SU-DHL-6 (cell line): ENCODE data around the gene PGAP6.

Experiments
- H2AFZ ChIP-seq: fragments of 200-600 bp; sonication (generic); 2 replicates; pipeline ENCODE4 v1.6.1; 2014; ENCODE audit warnings: low read depth, mild to moderate bottlenecking, moderate library complexity, mixed read lengths, antibody characterized with exemption, low read length; ENCODE audit not compliant: severe bottlenecking
- H3F3A ChIP-seq: fragments of 200-600 bp; shearing (Covaris generic); 2 replicates; pipeline ENCODE4 v1.6.0; 2016; ENCODE audit warnings: antibody characterized with exemption, mild to moderate bottlenecking; ENCODE audit not compliant: insufficient read depth
- H3K27ac ChIP-seq: fragments of 200-600 bp; sonication (generic); 2 replicates; pipeline ENCODE4 v1.5.1; 2016; ENCODE audit warnings: low read depth, mild to moderate bottlenecking, low read length, moderate library complexity, mixed read lengths
- H3K27me3 ChIP-seq: fragments of 200-600 bp; sonication (generic), shearing (Covaris generic); 2 replicates; pipeline ENCODE4 v1.6.0; 2014; ENCODE audit warnings: mild to moderate bottlenecking, low read length
- H3K36me3 ChIP-seq: fragments of 200-600 bp; sonication (generic); 2 replicates; pipeline ENCODE4 v1.6.1; 2014; ENCODE audit warnings: mild to moderate bottlenecking, low read length, mixed read lengths
- H3K4me2 ChIP-seq: fragments of 300-600, 200-600 bp; shearing (Covaris generic), sonication (generic); 2 replicates; pipeline ENCODE4 v1.6.0; 2014; ENCODE audit warnings: low read length, low read depth, mild to moderate bottlenecking; ENCODE audit not compliant: poor library complexity, severe bottlenecking
- H3K4me3 ChIP-seq: fragments of 200-600 bp; sonication (generic); 2 replicates; pipeline ENCODE4 v1.5.1; 2014; ENCODE audit warnings: antibody characterized with exemption, low read length, mild to moderate bottlenecking, mixed read lengths; ENCODE audit not compliant: insufficient read depth, poor library complexity, severe bottlenecking
- H3K79me2 ChIP-seq: fragments of 200-600 bp; sonication (generic); 2 replicates; pipeline ENCODE4 v1.6.1; 2014; ENCODE audit warnings: mild to moderate bottlenecking, low read length, moderate library complexity; ENCODE audit not compliant: insufficient read depth
- H3K9ac ChIP-seq: fragments of 200-600 bp; sonication (generic); 2 replicates; pipeline ENCODE4 v1.7.0; 2014; ENCODE audit warnings: mild to moderate bottlenecking, low read length
- H3K9me2 ChIP-seq: fragments of 200-600 bp; sonication (generic); replicated peaks from 2 replicates; pipeline ENCODE4 v1.6.1; 2014; ENCODE audit warnings: low read length; ENCODE audit not compliant: insufficient read depth
- H3K9me3 ChIP-seq: fragments of 200-600 bp; sonication (generic); 2 replicates; pipeline ENCODE4 v1.6.1; 2014; ENCODE audit warnings: low read length, mixed read lengths; ENCODE audit not compliant: insufficient read depth
- H4K20me1 ChIP-seq: fragments of 200-600 bp; sonication (generic); 2 replicates; pipeline ENCODE4 v1.6.1; 2014; ENCODE audit warnings: low read depth, mild to moderate bottlenecking, antibody characterized with exemption, low read length, moderate library complexity, mixed read lengths
- EZH2phosphoT487 ChIP-seq: fragments of 200-600 bp; sonication (generic), shearing (Covaris generic); conservative IDR thresholded peaks from 2 replicates; pipeline ENCODE4 v1.6.1; 2018; ENCODE audit warnings: mild to moderate bottlenecking, antibody characterized with exemption, low read length, moderate library complexity, mixed read lengths
- TF ChIP-seq, protein P1 (sequence below): fragments of 200-600 bp; sonication (generic); IDR thresholded peaks from one replicate; pipeline ENCODE4 v1.5.1; 2017; ENCODE audit warnings: antibody characterized with exemption, mild to moderate bottlenecking, low read length, moderate library complexity; ENCODE audit not compliant: insufficient read depth, poor library complexity, severe bottlenecking

The PGAP6 gene

DNA sequence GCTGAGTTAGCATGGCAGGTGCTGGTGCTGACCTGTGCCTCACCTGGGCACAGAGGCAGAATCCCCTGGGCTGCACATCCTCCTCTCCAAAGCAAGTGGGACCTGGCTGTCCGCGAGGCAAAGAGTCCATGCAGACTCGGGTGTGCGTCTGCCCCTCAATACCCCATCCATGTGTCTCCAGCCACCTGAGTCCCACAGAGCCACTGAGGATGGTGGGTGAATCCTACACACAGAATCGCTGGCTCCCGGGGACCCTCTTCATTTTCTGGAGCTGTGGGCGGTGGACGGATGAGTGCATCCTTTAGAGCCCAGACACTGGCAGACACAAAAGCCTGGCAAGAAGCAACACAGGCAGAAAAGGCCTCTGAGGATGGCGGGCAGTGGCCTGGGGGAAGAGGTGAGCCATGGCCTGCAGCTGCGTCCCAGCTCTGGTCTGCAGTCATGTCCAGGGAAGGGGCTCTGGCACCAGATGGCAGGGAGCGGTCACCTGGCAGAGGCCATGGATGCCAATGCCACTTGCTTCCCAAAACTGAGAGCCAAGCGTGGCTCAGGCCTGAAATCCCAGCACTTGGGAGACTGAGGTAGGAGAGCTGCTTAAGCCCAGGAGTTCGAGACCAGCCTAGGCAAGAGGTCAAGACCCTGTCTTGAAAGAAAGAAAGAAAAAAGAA is 59.2 kb downstream of the PGAP6 start:
- H3F3A ChIP-seq, result no peaks in the 10 kb centered on the region
- H3K9me2 ChIP-seq, result no peaks in the 10 kb centered on the region
- TF ChIP-seq, protein P1, sequence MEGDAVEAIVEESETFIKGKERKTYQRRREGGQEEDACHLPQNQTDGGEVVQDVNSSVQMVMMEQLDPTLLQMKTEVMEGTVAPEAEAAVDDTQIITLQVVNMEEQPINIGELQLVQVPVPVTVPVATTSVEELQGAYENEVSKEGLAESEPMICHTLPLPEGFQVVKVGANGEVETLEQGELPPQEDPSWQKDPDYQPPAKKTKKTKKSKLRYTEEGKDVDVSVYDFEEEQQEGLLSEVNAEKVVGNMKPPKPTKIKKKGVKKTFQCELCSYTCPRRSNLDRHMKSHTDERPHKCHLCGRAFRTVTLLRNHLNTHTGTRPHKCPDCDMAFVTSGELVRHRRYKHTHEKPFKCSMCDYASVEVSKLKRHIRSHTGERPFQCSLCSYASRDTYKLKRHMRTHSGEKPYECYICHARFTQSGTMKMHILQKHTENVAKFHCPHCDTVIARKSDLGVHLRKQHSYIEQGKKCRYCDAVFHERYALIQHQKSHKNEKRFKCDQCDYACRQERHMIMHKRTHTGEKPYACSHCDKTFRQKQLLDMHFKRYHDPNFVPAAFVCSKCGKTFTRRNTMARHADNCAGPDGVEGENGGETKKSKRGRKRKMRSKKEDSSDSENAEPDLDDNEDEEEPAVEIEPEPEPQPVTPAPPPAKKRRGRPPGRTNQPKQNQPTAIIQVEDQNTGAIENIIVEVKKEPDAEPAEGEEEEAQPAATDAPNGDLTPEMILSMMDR, result no peak
- no peak for TF ChIP-seq EZH2phosphoT487
- no peaks in the 10 kb centered on the region for H3K9me3 ChIP-seq
- no peaks in the 10 kb centered on the region for H4K20me1 ChIP-seq
- no peaks in the 10 kb centered on the region for H3K36me3 ChIP-seq
- H2AFZ ChIP-seq, result no peak overlapping the region
- no peak overlapping the region for H3K27ac ChIP-seq
- H3K9ac ChIP-seq, result no peak overlapping the region
- no peak overlapping the region for H3K4me3 ChIP-seq
- H3K4me2 ChIP-seq, result no peak overlapping the region
- no peaks in the 10 kb centered on the region for H3K27me3 ChIP-seq
- H3K79me2 ChIP-seq, result peaks cover 15% of the 10 kb centered on the region

GRCh38 chr16:321532-321931 is 60.2 kb downstream of the PGAP6 start:
- no peaks in the 10 kb centered on the region for H3K9me2 ChIP-seq
- no peaks in the 10 kb centered on the region for H3K27me3 ChIP-seq
- H3K4me3 ChIP-seq, result no peak overlapping the region
- no peak overlapping the region for H2AFZ ChIP-seq
- no peak overlapping the region for H3K27ac ChIP-seq
- no peaks in the 10 kb centered on the region for H3K9me3 ChIP-seq
- no peak for TF ChIP-seq EZH2phosphoT487
- TF ChIP-seq, protein P1, result no peak
- no peaks in the 10 kb centered on the region for H3K36me3 ChIP-seq
- H3F3A ChIP-seq, result no peaks in the 10 kb centered on the region
- peaks cover 12% of the 10 kb centered on the region for H3K79me2 ChIP-seq
- no peak overlapping the region for H3K4me2 ChIP-seq
- H4K20me1 ChIP-seq, result no peaks in the 10 kb centered on the region
- no peak overlapping the region for H3K9ac ChIP-seq
